ENCODE data around the gene ADGRA3.

Gene ADGRA3

GRCh38 chr4:22522706-22523501 lies 7.0 kb upstream of the ADGRA3 start:
- no peak for TF ChIP-seq CTCF (IDR thresholded peaks at IDR 0.05; ENCODE audit: insufficient read depth, low read depth, low read length, missing control alignments)
- no peak overlapping the region for H3K4me3 ChIP-seq (ENCODE audit: low read length)
- DNase-seq (ENCODE audit: low read depth), result peak; percentile 84

DNA sequence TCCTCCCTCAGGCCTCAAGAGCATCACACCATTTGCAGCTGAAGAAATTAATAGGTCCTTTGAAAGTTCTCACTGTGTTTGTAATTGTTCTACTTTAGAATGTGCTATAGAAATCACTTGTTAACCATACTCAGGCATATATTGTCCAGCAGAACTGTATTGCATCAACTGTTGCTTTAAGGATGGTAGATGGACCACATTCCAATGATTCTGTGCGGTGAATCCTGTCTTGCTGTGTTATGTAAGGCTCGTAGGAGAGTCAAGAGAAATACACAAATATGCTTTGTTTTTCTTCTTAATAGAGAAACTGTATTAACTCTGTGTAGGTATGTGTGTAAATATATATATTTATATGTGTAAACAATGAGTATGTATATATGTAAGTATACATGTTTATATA lies 6.3 kb upstream of the ADGRA3 start:
- H3K4me3 ChIP-seq (ENCODE audit: low read length), result no peak overlapping the region
- peak; percentile 75 for DNase-seq (ENCODE audit: low read depth)
- no peak for TF ChIP-seq CTCF (IDR thresholded peaks at IDR 0.05; ENCODE audit: insufficient read depth, low read depth, low read length, missing control alignments)

DNA sequence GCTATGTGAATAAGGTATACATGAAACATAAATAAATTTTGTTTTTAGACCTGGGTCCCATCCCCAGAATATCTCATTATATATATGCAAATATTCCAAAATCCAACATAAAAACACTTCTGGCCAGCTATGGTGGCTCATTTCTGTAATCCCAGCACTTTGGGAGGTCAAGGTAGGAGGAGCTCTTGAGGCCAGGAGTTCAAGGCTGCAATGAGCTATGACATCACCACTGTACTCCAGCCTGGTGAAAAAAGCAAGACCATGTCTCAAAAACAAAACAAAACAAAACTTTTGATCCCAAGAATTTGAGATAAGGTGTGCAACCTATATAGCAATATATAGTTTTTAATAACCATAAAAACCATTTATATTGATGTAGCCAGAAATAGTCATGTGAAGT lies 5.4 kb upstream of the ADGRA3 start:
- DNase-seq (ENCODE audit: low read depth), result no peak
- no peak for TF ChIP-seq CTCF (IDR thresholded peaks at IDR 0.05; ENCODE audit: insufficient read depth, low read depth, low read length, missing control alignments)
- no peak overlapping the region for H3K4me3 ChIP-seq (ENCODE audit: low read length)

- DNase-seq (ENCODE audit: low read depth), result peak; percentile 78
- TF ChIP-seq CTCF (IDR thresholded peaks at IDR 0.05; ENCODE audit: insufficient read depth, low read depth, low read length, missing control alignments), result peak; percentile 5
- H3K4me3 ChIP-seq (ENCODE audit: low read length), result peak overlapping the region; percentile 71
Measured at GRCh38 chr4:22515145-22515887, 550 bp downstream of the ADGRA3 start.

GRCh38 chr4:22514481-22514880 lies 1.4 kb downstream of the ADGRA3 start:
- peak overlapping the region; percentile 71 for H3K4me3 ChIP-seq (ENCODE audit: low read length)
- DNase-seq (ENCODE audit: low read depth), result peak; percentile 4
- TF ChIP-seq CTCF (IDR thresholded peaks at IDR 0.05; ENCODE audit: insufficient read depth, low read depth, low read length, missing control alignments), result no peak

- peak; percentile 19 for DNase-seq (ENCODE audit: low read depth)
- no peak for TF ChIP-seq CTCF (IDR thresholded peaks at IDR 0.05; ENCODE audit: insufficient read depth, low read depth, low read length, missing control alignments)
- peak overlapping the region; percentile 71 for H3K4me3 ChIP-seq (ENCODE audit: low read length)
Measured at GRCh38 chr4:22514001-22514400, 1.9 kb downstream of the ADGRA3 start.
